Embryonic facial prominence (tissue), 1 donor: Measurements from ENCODE around the gene PDIA3.
A peak's percentile ranks its signal among the peaks of the same experiment; 100 is the strongest.
"Not testable (repeated sequence)": the region's sequence is repeated elsewhere in the genome, so short reads cannot be mapped to it uniquely, and the experiment has no call there.

Experiments
- DNase-seq: peaks from one replicate; pipeline ENCODE4 v3.0.0-alpha.2; 2016; ENCODE audit errors: extremely low spot score

Gene PDIA3

GRCh38 chr15:43746245-43746902 lies at the start of gene PDIA3:
Gene PDIA3 (plus strand): TSS chr15:43746438. CDS start chr15:43746540, 102 bp downstream.
- peak; percentile 54 for DNase-seq

- DNase-seq: no peak
Observed at GRCh38 chr15:43702174-43702573, 44.1 kb upstream of the PDIA3 start.

- DNase-seq: no peak
Observed at GRCh38 chr15:43702701-43703424, 43.4 kb upstream of the PDIA3 start.

- DNase-seq: not testable (repeated sequence)
Observed at GRCh38 chr15:43710431-43711131, 35.7 kb upstream of the PDIA3 start.

- no peak for DNase-seq
Observed at GRCh38 chr15:43723151-43723550, 23.1 kb upstream of the PDIA3 start.

GRCh38 chr15:43726306-43726705 lies 19.9 kb upstream of the PDIA3 start:
- not testable (repeated sequence) for DNase-seq

- DNase-seq: not testable (repeated sequence)
Observed at GRCh38 chr15:43728053-43728725, 18.0 kb upstream of the PDIA3 start.

GRCh38 chr15:43735416-43735815 lies 10.8 kb upstream of the PDIA3 start:
- DNase-seq: no peak

GRCh38 chr15:43746903-43747309 lies 668 bp downstream of the PDIA3 start:
- not testable (repeated sequence) for DNase-seq

GRCh38 chr15:43748376-43748775 lies 2.1 kb downstream of the PDIA3 start:
- DNase-seq: no peak

GRCh38 chr15:43749690-43750345 lies 3.6 kb downstream of the PDIA3 start:
- no peak for DNase-seq

- no peak for DNase-seq
Observed at GRCh38 chr15:43751885-43752284, 5.6 kb downstream of the PDIA3 start.

- DNase-seq: no peak
Observed at GRCh38 chr15:43762824-43763223, 16.6 kb downstream of the PDIA3 start.

- no peak for DNase-seq
Observed at GRCh38 chr15:43763819-43764446, 17.7 kb downstream of the PDIA3 start.

- no peak for DNase-seq
Observed at GRCh38 chr15:43769584-43770228, 23.5 kb downstream of the PDIA3 start.

GRCh38 chr15:43771816-43772215 lies 25.6 kb downstream of the PDIA3 start:
- no peak for DNase-seq

- peak; percentile 3 for DNase-seq
Observed at GRCh38 chr15:43772624-43773023, 26.4 kb downstream of the PDIA3 start.

- DNase-seq: peak; percentile 5
Observed at GRCh38 chr15:43774062-43774461, 27.8 kb downstream of the PDIA3 start.

- peak; percentile 5 for DNase-seq
Observed at GRCh38 chr15:43775411-43775965, 29.2 kb downstream of the PDIA3 start.

GRCh38 chr15:43776101-43776717 lies 30.0 kb downstream of the PDIA3 start:
- peak; percentile 4 for DNase-seq
